GM12873 (cell line): ENCODE data around the gene NLRC5.

ENCODE experiments used
- TF ChIP-seq, protein P1 (sequence below): IDR thresholded peaks from 2 replicates; pipeline ENCODE4 v1.5.1; 2012; ENCODE audit warnings: low read depth, mild to moderate bottlenecking, moderate library complexity, low read length, control low read depth; ENCODE audit not compliant: insufficient read depth; ENCODE audit errors: missing control alignments

Gene NLRC5

DNA sequence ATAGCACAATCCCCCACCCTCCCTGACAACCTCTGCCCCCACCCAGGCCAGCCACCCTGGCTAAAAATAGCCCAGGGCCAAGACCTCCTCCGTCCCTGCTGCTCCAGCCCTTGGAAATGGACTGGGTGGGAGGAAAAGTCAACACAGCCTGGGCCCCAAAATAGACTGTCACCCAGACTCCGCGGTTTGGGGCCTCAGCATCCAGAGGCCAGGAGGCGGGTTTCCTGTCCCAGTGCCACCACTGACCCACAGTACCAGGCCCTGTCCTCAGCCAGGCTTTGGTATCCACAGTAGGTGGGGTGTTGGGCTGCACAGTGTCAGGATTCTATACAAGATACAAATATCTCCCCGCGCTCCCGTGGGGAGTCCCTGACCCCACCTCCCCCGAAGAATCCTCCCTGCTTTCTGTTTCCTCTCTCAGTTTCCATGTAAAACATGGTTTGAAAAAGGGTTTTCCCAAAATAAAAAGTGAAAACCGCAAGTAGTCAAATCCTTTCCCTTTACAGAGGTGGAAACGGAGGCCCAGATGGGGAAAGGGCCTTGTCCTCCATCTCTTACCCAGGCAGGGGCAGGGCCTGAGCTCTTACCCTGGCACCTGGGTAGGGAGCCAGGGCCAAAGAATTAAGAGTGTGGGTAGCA, 123.2 kb downstream of the NLRC5 start:
- TF ChIP-seq, protein P1, sequence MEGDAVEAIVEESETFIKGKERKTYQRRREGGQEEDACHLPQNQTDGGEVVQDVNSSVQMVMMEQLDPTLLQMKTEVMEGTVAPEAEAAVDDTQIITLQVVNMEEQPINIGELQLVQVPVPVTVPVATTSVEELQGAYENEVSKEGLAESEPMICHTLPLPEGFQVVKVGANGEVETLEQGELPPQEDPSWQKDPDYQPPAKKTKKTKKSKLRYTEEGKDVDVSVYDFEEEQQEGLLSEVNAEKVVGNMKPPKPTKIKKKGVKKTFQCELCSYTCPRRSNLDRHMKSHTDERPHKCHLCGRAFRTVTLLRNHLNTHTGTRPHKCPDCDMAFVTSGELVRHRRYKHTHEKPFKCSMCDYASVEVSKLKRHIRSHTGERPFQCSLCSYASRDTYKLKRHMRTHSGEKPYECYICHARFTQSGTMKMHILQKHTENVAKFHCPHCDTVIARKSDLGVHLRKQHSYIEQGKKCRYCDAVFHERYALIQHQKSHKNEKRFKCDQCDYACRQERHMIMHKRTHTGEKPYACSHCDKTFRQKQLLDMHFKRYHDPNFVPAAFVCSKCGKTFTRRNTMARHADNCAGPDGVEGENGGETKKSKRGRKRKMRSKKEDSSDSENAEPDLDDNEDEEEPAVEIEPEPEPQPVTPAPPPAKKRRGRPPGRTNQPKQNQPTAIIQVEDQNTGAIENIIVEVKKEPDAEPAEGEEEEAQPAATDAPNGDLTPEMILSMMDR, result no peak

DNA sequence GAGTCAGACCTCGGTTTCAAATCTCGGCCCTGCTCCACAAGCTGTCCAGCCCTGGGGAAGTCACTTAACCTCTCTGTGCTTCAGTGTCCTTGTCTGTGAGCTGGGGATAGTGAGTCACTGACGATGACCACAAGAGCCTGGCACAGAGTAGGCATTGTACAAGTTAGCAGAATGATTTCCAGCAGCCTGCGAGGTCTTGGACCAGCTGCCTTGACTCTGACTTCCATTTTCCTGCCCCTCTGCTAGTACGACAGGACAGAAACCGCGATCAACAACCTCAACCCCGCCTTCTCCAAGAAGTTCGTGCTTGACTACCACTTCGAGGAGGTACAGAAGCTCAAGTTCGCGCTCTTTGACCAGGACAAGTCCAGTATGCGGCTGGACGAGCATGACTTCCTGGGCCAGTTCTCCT, 123.7 kb downstream of the NLRC5 start:
- TF ChIP-seq, protein P1, result no peak

DNA sequence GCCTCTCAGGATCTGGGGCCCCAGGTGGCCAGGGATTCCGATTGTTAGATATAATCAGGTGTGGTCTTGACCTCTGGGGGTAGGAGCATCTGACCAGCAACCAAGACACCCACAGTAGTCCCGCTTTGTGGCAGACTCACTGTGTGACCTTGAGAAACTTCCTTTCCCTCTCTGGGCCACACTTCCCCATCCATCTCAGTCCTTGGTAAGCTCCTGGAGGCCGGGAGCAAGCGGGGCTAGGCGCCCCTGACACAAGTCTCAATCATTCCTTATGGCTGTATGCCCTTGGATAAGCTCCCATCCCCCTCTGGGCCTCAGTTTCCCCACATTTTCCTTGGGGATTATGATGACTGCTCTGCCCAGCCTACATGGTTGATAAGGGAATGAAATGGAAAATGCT, 124.3 kb downstream of the NLRC5 start:
- TF ChIP-seq, protein P1, result no peak

DNA sequence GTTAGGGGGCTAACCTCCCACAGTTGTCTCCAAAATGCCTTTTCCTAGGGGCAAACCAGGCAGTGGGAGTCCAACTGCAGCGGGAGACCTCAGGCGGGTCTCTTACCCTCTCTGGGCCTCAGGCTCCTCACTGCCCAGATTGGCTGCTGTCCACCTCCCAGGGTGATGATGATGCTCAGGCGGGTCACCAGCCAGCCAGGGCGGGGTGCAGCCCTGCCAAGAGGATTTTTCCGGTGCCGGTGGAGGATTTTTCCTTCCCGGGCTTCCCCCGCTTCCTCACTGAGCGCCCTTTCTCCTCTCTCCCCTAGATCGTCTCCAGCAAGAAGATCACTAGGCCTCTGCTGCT, 125.8 kb downstream of the NLRC5 start:
- TF ChIP-seq, protein P1, result no peak

DNA sequence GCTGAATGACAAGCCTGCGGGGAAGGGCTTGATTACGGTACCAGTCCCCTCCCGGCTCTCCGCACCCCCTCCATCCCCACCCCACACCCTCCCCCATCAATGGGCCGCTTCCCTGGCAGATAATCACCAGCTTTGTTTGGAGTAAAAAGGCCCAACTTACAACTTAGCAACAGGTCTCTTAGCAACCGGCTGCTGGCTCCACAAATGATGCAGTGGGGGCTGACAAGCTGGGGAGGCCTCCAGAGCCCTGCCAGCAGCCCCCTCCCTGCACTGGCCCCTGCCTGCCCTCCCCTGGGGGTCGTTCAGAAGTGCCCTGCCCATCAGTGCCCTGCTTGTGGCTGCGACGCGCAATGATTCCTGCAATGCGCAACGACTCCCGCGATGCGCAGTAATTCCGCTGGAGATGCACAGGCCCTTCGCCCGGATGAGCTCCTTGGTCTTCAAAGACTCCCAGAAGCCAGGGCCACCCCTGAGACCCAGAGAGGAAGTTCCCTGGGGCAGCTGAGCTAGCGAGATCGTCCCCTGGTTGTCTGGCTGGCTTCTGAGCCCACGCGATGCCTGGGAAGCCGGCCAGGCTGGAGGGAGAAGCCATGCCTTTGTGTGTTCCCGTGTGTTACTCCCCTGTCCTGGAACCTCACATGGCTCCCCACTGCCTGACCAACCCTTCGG, 126.3 kb downstream of the NLRC5 start:
- TF ChIP-seq, protein P1, result no peak

DNA sequence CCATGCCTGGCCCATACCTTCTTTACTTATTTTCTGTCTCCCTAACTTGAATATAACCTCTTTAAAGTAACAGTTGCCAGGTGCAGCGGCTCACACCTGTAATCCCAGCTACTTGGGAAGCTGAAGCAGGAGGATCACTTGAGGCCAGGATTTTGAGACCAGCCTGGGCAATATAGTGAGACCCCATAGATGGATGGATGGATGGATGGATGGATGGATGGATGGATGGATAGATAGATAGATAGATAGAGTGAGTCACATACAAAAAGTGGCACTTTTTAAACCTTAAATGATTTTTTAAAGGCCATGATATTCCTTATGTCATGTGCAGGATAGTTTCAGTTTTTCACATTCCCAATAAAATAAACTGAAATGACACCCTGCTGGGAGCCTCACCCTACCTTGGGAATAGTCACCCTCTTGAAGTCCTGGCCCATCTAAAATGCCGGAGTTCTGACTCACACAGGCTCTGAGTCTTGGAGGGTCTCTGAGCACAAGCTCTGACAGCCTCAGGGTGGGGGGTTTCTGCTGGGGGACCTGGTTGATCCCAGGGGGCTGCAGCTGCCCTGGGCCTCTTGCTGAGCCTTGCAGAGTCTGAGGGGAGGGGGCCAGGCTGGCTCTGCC, 129.2 kb downstream of the NLRC5 start:
- TF ChIP-seq, protein P1, result no peak

DNA sequence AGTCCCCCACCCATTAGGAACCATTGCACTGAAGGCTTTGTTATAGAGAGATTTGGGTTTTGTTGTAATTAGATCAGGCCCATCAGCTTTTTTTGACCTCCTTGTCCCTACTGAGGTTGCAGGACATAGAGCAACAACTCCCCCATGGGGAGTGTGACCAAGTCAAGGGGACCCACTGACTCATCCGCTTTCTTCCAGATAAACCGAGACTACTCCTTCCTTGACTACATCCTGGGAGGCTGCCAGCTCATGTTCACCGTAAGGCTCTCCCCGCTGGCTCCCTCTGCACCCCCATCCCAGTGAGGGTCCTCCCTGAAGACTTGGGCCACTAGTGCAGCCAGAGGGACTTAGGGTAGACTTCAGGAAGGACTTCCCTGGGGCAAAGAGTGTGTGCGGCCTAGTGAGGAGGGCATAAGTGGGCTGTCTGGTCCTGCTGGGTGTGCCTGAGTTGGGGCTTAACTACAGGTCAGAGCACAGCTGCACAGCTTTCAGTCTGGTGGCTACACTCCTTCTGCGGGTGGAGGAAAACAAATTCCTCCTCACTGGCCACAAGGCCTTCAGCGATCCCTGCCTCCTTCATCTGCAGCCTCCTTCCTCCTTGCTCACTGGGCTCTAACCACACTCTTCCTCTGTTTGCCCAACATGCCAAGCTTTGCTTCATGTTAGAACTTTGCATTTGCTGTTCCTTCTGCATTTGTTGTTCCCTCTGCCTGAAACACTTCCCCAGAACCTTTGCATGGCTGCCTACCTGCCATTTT, 134.0 kb downstream of the NLRC5 start:
- TF ChIP-seq, protein P1, result no peak
